Activated CD8-positive, alpha-beta memory T cell treated with anti-CD3 and anti-CD28 coated beads, Interleukin-2, amount 50 U/mL, for 1 hour (primary cell): Measurements from ENCODE around the gene LY6G6D.
A peak's percentile ranks its signal among the peaks of the same experiment; 100 is the strongest.

Experiments
- DNase-seq: peaks from one replicate; pipeline ENCODE4 v3.0.0-alpha.2; 2020; ENCODE audit errors: extremely low read depth

The LY6G6D gene

GRCh38 chr6:31736021-31736767, 21.0 kb downstream of the LY6G6D start, which contains the start of gene CLIC1:
TSS of gene CLIC1 (minus strand) at chr6:31736530. CDS start at chr6:31736300, 230 bp downstream.
- peak; percentile 49 for DNase-seq

GRCh38 chr6:31736768-31737314, 21.7 kb downstream of the LY6G6D start:
- no peak for DNase-seq

- no peak for DNase-seq
These were observed 22.3 kb downstream of the LY6G6D start for GRCh38 chr6:31737315-31737990.

GRCh38 chr6:31737991-31738979, 23.1 kb downstream of the LY6G6D start:
- DNase-seq: no peak

- DNase-seq: peak; percentile 89
These were observed 24.7 kb downstream of the LY6G6D start, which contains the start of gene MSH5 for GRCh38 chr6:31739639-31740396. TSS of gene MSH5 (plus strand) at chr6:31740005. CDS start at chr6:31740467, 462 bp downstream.

- DNase-seq: no peak
These were observed 25.5 kb downstream of the LY6G6D start for GRCh38 chr6:31740397-31741223.

- no peak for DNase-seq
These were observed 26.7 kb downstream of the LY6G6D start for GRCh38 chr6:31741815-31742214.

- no peak for DNase-seq
These were observed 27.7 kb downstream of the LY6G6D start for GRCh38 chr6:31742894-31743293.

- no peak for DNase-seq
These were observed 29.3 kb downstream of the LY6G6D start for GRCh38 chr6:31744422-31744821.

GRCh38 chr6:31749301-31750036, 34.3 kb downstream of the LY6G6D start:
- no peak for DNase-seq

- no peak for DNase-seq
These were observed 35.4 kb downstream of the LY6G6D start for GRCh38 chr6:31750411-31751022.

GRCh38 chr6:31752739-31753319, 37.7 kb downstream of the LY6G6D start:
- DNase-seq: no peak

- DNase-seq: no peak
These were observed 43.1 kb downstream of the LY6G6D start for GRCh38 chr6:31758281-31758680.

GRCh38 chr6:31760790-31761189, 45.6 kb downstream of the LY6G6D start:
- DNase-seq: no peak

GRCh38 chr6:31761343-31761742, 46.2 kb downstream of the LY6G6D start:
- no peak for DNase-seq

- no peak for DNase-seq
These were observed 47.2 kb downstream of the LY6G6D start, which contains the start of gene SAPCD1 for GRCh38 chr6:31762356-31762755. TSS of gene SAPCD1 (plus strand) at chr6:31762656. CDS start at chr6:31763055, 399 bp downstream.

- no peak for DNase-seq
These were observed 47.9 kb downstream of the LY6G6D start for GRCh38 chr6:31762878-31763618.

- no peak for DNase-seq
These were observed 48.4 kb downstream of the LY6G6D start for GRCh38 chr6:31763619-31763940.
